NCI-H1092 treated with DMSO at 0.1 percent for 48 hours (cell line): ENCODE measurements around the gene ACP7.

Experiments
- DNase-seq: peaks from one replicate; lab custom pipeline; 2025; lab: John Stamatoyannopoulos, UW

Gene ACP7

GRCh38 chr19:39150235-39150634 is 66.1 kb downstream of the ACP7 start:
- no peak for DNase-seq

- DNase-seq, result no peak
Observed at GRCh38 chr19:39150807-39151600, 66.8 kb downstream of the ACP7 start.

- DNase-seq, result no peak
Observed at GRCh38 chr19:39152066-39152465, 67.9 kb downstream of the ACP7 start.

- no peak for DNase-seq
Observed at GRCh38 chr19:39154100-39154628, 70.0 kb downstream of the ACP7 start.

- DNase-seq, result no peak
Observed at GRCh38 chr19:39154629-39155100, 70.5 kb downstream of the ACP7 start.

GRCh38 chr19:39155114-39155700 is 71.0 kb downstream of the ACP7 start:
- DNase-seq, result no peak

GRCh38 chr19:39155741-39156140 is 71.6 kb downstream of the ACP7 start:
- DNase-seq, result no peak

- no peak for DNase-seq
Observed at GRCh38 chr19:39156326-39157230, 72.4 kb downstream of the ACP7 start.

- DNase-seq, result no peak
Observed at GRCh38 chr19:39157275-39157996, 73.3 kb downstream of the ACP7 start.

GRCh38 chr19:39157997-39158389 is 73.8 kb downstream of the ACP7 start:
- DNase-seq, result no peak

- no peak for DNase-seq
Observed at GRCh38 chr19:39158646-39159260, 74.6 kb downstream of the ACP7 start.

GRCh38 chr19:39160523-39160861 is 76.3 kb downstream of the ACP7 start:
- DNase-seq, result no peak
